Esophagus (tissue), 2 donors: ENCODE measurements around the gene PPP3CA. TPM values are rescaled to one million over a fixed set of nuclear protein-coding genes. Genes with fewer than 3 reads are reported as not detected.

Experiments
- H3K27ac ChIP-seq, 2 donors: one replicate each; pipeline ENCODE4 v1.5.1; 2013; ENCODE audit warnings: low read depth in 2 of 2, mild to moderate bottlenecking in 2 of 2, inconsistent platforms in 1 of 2, low read length in 1 of 2, moderate library complexity in 1 of 2
- H3K27me3 ChIP-seq, 2 donors: one replicate each; pipeline ENCODE4 v1.6.1; 2013; ENCODE audit warnings: low read length in 2 of 2, control low read depth in 1 of 2, mild to moderate bottlenecking in 1 of 2; ENCODE audit not compliant: insufficient read depth in 2 of 2, control insufficient read depth in 1 of 2
- H3K36me3 ChIP-seq, 2 donors: one replicate each; pipeline ENCODE4 v1.6.1; 2013; ENCODE audit warnings: low read length in 1 of 2; ENCODE audit not compliant: control insufficient read depth in 2 of 2, insufficient read depth in 2 of 2
- H3K4me1 ChIP-seq, 2 donors: one replicate each; pipeline ENCODE4 v1.6.1; 2013; ENCODE audit warnings: low read length in 1 of 2; ENCODE audit not compliant: control insufficient read depth in 2 of 2, insufficient read depth in 2 of 2
- H3K4me3 ChIP-seq, 2 donors: one replicate each; pipeline ENCODE4 v1.5.1; 2013; ENCODE audit warnings: low read length in 2 of 2, mild to moderate bottlenecking in 2 of 2, low read depth in 1 of 2, moderate library complexity in 1 of 2
- H3K9me3 ChIP-seq, 2 donors: one replicate each; pipeline ENCODE4 v1.6.1; 2013; ENCODE audit warnings: mild to moderate bottlenecking in 2 of 2, low read depth in 1 of 2, low read length in 1 of 2, moderate library complexity in 1 of 2; ENCODE audit not compliant: control insufficient read depth in 2 of 2, insufficient read depth in 1 of 2
- WGBS, 2 donors: extraction: QIAGEN DNeasy Blood & Tissue Kit; methylation state at CpG; one replicate each; pipeline ENCODE4 v1.1.7; 2013; 5-methylcytosine and 5-hydroxymethylcytosine counted together
- polyA plus RNA-seq, 2 donors: library from polyadenylated mRNA; stranded (reverse); fragments of 200-250 nt; gene quantifications; one replicate each; pipeline ENCODE4 v1.2.3, GENCODE V29; 2013
- donor health status: healthy with polysubstance abuse.
- donor health status: Bipolar disorder and iron deficiency.

PPP3CA gene
- polyA plus RNA-seq, 2 donors: 5.2 to 5.8 TPM

GRCh38 chr4:101292901-101293300 is 54.4 kb downstream of the PPP3CA start:
- WGBS, 2 donors: 83 to 96% methylated on average over 2 of the region's 2 CpGs
- H3K4me3 ChIP-seq: no peak overlapping the region

DNA sequence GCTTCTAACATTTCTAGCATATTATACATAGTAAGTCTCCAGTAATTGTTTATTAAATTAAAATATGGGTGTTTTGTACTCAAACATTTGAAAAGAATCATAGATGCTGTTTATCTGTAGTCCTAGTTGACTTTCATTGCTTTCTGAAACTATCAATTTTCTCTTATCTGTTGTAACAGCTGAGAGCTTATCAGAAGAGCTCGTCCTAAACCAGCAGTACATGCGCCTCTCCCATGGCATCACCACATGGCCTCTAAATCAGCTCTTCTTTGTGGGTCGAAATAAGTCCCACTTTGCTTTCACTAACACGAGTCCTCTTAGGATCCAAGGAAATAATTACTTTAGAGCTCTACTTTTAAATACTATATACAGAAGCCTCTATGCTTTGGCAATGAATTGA is 55.1 kb downstream of the PPP3CA start:
- peaks cover 2 to 3% of the 10 kb centered on the region in 2 donors for H3K4me1 ChIP-seq

More at GRCh38 chr4:101292901-101293300, 54.4 kb downstream of the PPP3CA start:
- no peaks in the 10 kb centered on the region for H3K9me3 ChIP-seq
- no peaks in the 10 kb centered on the region for H3K27me3 ChIP-seq
- H3K4me1 ChIP-seq: peaks cover under 1 to 3% of the 10 kb centered on the region in 2 donors
- no peaks in the 10 kb centered on the region for H3K36me3 ChIP-seq
- no peak overlapping the region for H3K27ac ChIP-seq

GRCh38 chr4:101291198-101291597 is 56.1 kb downstream of the PPP3CA start:
- H3K4me1 ChIP-seq: peaks cover 2 to 3% of the 10 kb centered on the region in 2 donors
- H3K36me3 ChIP-seq: no peaks in the 10 kb centered on the region
- WGBS, 2 donors: 52 to 65% methylated on average over 1 of the region's 1 CpG
- H3K27ac ChIP-seq: no peak overlapping the region
- H3K4me3 ChIP-seq: no peak overlapping the region
- no peaks in the 10 kb centered on the region for H3K27me3 ChIP-seq
- no peaks in the 10 kb centered on the region for H3K9me3 ChIP-seq

More for the DNA sequence above, 55.1 kb downstream of the PPP3CA start:
- Histone ChIP-seq H3K27me3 (no peaks in the 10 kb centered on the region), H3K27ac (no peak overlapping the region), H3K36me3 (no peaks in the 10 kb centered on the region), H3K9me3 (no peaks in the 10 kb centered on the region), H3K4me3 (no peak overlapping the region)
- WGBS, 2 donors: 88 to 92% methylated on average over 4 of the region's 4 CpGs

DNA sequence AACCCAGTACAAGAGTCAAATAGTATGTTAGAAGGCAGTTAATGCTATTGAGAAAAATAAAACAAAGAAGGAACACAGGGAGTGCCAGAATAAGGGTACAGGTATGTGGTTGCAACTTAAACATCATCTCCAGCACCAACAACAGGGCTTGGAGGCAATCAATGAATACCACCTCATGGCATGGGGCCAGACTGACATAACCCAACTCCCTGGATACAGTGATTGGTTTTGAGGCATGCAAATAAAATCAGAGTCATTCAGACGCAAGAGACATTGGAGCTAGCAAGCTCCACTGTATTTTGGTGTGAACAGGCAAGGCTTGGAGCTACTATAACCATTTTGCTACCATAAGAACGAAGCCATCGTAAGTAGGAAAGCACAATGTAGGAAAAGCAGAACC is 56.7 kb downstream of the PPP3CA start:
- WGBS, 2 donors: 90 to 96% methylated on average over 3 of the region's 3 CpGs
- Histone ChIP-seq H3K4me3 (no peak overlapping the region), H3K27ac (no peak overlapping the region), H3K27me3 (no peaks in the 10 kb centered on the region), H3K9me3 (no peaks in the 10 kb centered on the region), H3K4me1 (peaks cover 2 to 3% of the 10 kb centered on the region in 2 donors), H3K36me3 (no peaks in the 10 kb centered on the region)

- no peaks in the 10 kb centered on the region for H3K27me3 ChIP-seq
These were observed 58.0 kb downstream of the PPP3CA start for GRCh38 chr4:101289306-101289705.

DNA sequence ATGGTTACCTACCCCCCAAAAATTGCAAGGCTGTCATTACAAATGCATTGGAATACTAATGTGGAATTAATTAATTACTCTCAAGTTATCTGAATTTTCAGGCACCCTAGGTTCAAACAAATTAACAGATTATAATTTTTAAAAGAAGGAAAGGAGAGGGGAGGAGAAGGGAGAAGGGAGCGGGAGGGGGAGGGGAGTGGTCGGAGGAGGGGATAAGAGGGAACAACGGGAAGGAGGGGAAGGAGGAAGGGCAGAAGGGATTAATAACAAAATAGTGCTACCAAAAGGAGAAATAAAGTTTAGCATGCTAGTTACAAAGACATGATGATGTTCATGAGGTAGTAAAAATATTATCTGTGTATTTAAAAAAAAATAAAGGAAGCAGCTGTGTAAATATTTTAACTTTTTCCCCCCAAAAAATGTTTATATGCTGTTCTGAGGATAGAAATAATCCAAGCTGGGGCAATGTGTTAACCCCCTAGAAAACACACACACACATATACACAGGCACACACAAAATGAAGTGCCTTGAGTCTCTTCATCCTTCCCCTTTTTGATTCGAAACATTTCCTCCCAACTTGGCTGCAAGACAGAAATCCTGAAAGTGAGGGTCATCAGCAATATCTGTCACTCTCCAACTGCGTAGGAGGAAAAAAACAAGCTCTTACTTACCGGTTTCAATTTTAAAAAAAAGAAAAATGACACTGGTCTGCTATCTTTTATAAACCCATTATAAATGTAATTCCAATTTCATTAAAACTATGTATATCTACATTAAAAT is 58.8 kb downstream of the PPP3CA start:
- peaks cover 2 to 3% of the 10 kb centered on the region in 2 donors for H3K4me1 ChIP-seq
- 60 to 63% methylated on average over 6 of the region's 6 CpGs for WGBS, 2 donors
- H3K36me3 ChIP-seq: no peaks in the 10 kb centered on the region
- H3K27ac ChIP-seq: no peak overlapping the region
- no peaks in the 10 kb centered on the region for H3K9me3 ChIP-seq
- H3K27me3 ChIP-seq: no peaks in the 10 kb centered on the region
- H3K4me3 ChIP-seq: no peak overlapping the region

More at GRCh38 chr4:101289306-101289705, 58.0 kb downstream of the PPP3CA start:
- Histone ChIP-seq H3K27ac (no peak overlapping the region), H3K36me3 (no peaks in the 10 kb centered on the region), H3K9me3 (no peaks in the 10 kb centered on the region), H3K4me3 (no peak overlapping the region), H3K4me1 (peaks cover 2 to 3% of the 10 kb centered on the region in 2 donors)
- WGBS, 2 donors: 96 to 97% methylated on average over 2 of the region's 2 CpGs

DNA sequence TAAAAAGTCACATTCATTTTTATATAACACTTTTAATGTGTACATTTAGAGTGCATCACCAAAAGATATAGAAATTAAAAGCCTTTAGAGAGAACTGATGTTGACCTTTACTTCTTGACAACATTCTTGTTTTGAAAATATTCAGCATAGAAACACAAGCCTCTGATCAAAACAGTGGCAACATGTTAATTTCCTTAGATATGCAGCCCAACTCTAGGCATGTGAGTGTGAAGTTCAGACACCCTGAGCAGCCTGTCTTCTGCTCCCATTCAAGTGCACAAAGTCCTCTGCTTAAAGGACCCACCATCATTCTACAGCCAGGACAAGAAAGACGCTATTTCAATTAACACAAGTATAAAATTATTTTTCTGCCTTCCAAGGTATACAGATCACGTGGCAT is 60.0 kb downstream of the PPP3CA start:
- H3K36me3 ChIP-seq: no peaks in the 10 kb centered on the region
- peaks cover 2 to 3% of the 10 kb centered on the region in 2 donors for H3K4me1 ChIP-seq
- H3K27me3 ChIP-seq: no peaks in the 10 kb centered on the region
- H3K4me3 ChIP-seq: no peak overlapping the region
- H3K27ac ChIP-seq: no peak overlapping the region
- WGBS, 2 donors: 48 to 54% methylated on average over 2 of the region's 2 CpGs
- H3K9me3 ChIP-seq: no peaks in the 10 kb centered on the region

GRCh38 chr4:101286663-101287062 is 60.7 kb downstream of the PPP3CA start:
- Histone ChIP-seq H3K27me3 (no peaks in the 10 kb centered on the region), H3K4me1 (peaks cover 2 to 3% of the 10 kb centered on the region in 2 donors), H3K9me3 (no peaks in the 10 kb centered on the region), H3K4me3 (no peak overlapping the region), H3K36me3 (no peaks in the 10 kb centered on the region), H3K27ac (no peak overlapping the region)
- WGBS, 2 donors: 74 to 94% methylated on average over 1 of the region's 1 CpG

DNA sequence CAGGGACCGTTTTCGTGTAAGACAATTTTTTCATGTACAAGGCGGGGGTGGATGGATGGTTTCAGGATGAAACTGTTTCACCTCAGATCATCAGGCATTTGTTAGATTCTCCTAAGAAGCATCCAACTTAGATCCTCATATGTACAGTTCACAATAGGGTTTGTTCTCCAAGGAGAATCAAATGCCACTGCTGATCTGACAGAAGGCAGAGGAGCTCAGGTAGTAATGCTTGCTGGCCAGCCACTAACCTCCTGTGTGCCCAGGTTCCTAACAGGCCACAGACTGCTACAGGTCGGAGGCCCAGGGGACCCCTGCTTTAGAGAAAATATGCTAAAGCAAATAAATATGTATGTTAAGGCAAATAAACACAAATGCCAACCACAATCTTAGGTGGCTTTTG is 61.3 kb downstream of the PPP3CA start:
- no peak overlapping the region for H3K27ac ChIP-seq
- H3K4me1 ChIP-seq: peaks cover 2 to 3% of the 10 kb centered on the region in 2 donors
- no peaks in the 10 kb centered on the region for H3K27me3 ChIP-seq
- 81 to 90% methylated on average over 4 of the region's 4 CpGs for WGBS, 2 donors
- no peaks in the 10 kb centered on the region for H3K36me3 ChIP-seq
- H3K9me3 ChIP-seq: no peaks in the 10 kb centered on the region
- no peak overlapping the region for H3K4me3 ChIP-seq

GRCh38 chr4:101284546-101284945 is 62.8 kb downstream of the PPP3CA start:
- 26 to 32% methylated on average over 1 of the region's 1 CpG for WGBS, 2 donors
- H3K36me3 ChIP-seq: no peaks in the 10 kb centered on the region
- H3K4me1 ChIP-seq: peaks cover 0 to 2% of the 10 kb centered on the region in 2 donors
- no peak overlapping the region for H3K27ac ChIP-seq
- H3K27me3 ChIP-seq: no peaks in the 10 kb centered on the region
- H3K4me3 ChIP-seq: no peak overlapping the region
- no peaks in the 10 kb centered on the region for H3K9me3 ChIP-seq
